ENCODE data around the gene SLC35D2.
"Not testable (repeated sequence)": the region's sequence is repeated elsewhere in the genome, so short reads cannot be mapped to it uniquely, and the experiment has no call there.

SLC35D2 gene

DNA sequence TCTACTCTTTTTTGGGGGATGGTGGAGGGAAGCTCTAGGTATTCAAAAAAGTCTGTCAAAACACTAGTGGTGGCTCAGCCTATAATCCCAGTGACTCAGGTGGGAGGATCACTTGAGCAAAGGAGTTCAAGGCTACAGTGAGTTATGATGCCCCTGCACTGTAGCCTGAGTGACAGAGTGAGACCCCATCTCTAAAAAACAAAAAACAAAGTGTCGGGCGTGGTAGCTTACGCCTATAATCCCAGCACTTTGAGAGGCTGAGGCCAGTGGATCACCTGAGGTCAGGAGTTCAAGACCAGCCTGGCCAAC, 15.8 kb upstream of the SLC35D2 start:
- DNase-seq, result no peak

GRCh38 chr9:96398582-96399324, 15.2 kb upstream of the SLC35D2 start:
- no peak for DNase-seq

GRCh38 chr9:96395964-96396363, 12.5 kb upstream of the SLC35D2 start:
- no peak for DNase-seq

DNA sequence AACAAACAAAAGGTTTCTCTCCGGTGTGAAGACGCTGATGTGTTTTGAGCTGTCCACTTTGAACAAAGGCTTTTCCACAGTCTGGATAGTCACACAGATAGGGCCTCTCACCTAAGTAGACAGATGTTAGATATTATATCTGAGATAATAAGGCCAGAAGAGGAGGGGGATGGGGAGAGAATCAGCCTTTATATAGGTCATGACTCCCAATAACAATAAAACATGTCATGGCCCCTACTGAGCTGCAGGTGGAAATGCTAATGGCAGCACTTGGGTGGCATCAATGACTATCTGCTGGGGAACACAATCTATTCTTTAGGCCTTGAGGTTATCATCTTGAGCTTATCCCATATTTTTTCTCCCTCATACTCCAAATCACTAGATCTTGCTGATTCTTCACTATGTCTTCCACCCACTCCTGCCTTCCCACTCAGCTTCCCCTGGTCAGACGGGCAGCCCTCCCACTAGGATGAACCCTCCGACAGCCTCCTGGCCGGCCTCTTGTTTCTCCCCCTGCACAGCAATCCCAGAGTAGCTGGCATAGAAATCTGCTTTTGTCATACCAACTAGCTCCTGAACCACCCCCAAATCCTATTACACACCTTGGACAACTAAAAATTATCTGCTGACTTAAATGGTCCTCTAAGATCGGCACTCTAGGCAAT, 11.5 kb upstream of the SLC35D2 start:
- no peak for DNase-seq

DNA sequence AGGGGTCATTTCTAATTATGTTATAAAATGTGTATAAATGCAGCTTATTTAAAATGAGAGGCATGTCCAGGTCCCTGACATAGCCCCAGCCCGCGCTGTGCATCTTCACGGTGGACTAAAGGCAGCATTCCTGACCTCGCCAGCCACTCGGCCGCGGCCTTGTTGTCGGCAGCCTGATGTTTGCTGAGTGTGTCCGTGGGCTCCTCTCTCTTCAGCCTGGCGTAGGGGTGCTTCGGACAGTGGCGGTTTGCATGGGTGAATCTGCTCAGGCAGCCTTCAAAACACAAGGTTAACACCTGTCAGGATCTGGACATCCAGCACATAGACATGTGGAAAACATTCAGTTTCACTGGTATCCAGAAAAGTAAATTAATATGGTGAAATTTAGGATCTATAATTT, 8.8 kb upstream of the SLC35D2 start:
- no peak for DNase-seq

DNA sequence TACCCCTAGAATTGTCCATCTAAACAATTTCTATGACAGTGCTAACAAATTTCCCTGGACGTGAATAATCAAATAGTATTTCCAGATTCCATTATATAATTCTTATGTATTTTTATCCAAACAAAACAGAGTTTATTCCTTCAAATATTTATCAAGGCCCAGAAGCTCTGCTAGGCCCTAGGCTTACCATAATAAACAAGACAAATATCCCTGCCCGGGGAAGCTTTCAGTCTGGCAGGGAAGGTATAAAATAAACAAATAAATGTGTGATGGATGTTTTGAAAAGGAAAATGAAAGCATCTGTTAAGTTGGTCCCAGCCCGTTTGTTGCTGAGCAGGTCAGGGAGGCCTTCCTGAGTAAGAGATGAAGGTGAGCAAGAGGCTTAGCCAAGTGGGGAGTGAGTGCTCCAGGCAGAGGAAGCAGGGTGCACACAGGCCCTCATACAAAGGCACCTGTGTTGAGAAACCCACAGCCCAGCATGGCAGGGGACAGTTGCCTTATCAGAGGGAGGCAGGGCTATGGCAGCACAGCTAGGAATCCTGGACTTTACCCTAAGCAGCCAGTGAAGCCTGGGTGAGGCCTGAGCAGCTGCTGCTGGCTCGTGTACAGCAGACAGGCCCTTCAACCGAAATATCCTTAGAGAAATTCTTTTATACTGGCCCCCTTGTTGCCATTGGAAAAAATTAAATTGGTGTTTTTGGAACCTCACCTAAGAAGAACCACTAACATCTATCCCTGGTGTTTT, 7.7 kb upstream of the SLC35D2 start:
- DNase-seq, result no peak

DNA sequence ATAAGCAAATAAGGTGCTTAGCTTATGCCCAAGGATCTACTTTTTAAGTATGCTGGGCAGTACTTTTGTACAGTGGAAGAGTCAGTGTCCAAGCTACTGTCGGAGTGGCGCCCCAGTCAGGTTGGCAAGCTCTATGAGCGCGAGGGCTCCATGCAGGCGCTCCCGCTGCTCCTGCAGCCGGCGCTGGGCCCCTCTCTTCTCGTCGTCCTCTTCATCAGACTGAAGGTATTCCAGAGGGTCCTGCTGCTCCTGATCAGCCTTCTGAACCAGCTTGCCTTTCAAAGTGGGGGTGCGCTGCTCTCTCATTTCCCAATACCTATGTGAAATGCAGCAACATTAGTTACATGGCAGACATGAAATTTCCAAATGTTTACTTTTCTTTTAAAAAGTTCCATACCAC, 4.6 kb upstream of the SLC35D2 start:
- DNase-seq, result no peak

DNA sequence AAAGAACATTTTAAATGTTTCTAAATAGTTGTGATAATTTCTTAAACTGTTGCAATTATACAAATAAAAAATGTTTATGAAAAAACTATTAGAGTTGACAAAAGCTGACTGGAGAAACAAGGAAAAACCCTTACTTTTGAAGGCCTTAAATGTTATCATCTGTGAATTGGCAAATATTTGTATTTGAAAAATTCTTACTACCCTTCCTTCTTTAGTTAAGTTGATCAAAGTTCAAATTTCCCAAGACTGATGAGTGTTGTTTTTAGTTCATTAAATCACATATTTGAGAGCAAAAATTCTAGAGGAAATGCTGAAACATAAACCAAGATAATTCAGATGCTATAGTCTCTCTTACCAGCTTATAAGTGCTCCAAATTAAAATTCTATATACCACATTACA, 2.6 kb upstream of the SLC35D2 start:
- no peak for DNase-seq

GRCh38 chr9:96382839-96383164, 709 bp downstream of the SLC35D2 start:
- no peak for DNase-seq

GRCh38 chr9:96382175-96382574, 1.3 kb downstream of the SLC35D2 start:
- no peak for DNase-seq

- no peak for DNase-seq
Measured at GRCh38 chr9:96381696-96382095, 1.8 kb downstream of the SLC35D2 start.

- no peak for DNase-seq
Measured at GRCh38 chr9:96381125-96381524, 2.4 kb downstream of the SLC35D2 start.

DNA sequence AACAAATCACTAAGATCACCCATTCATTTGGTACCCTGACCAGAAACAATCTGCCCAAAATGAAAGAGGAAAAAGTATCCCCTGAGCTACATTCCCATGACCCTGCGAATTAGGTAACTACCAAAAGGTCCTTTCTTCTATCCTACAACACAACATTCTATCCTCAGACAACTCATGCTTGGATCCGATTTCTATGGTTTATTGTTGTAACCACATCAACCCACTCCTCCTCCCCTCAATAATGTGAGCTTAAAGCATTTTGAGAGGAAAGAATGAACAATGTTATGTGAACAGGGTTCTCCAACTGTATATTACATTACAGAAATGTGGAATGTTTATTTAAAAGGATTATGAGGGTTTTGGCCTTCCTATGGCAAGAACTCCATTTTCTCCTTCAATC, 4.0 kb downstream of the SLC35D2 start:
- DNase-seq, result no peak

DNA sequence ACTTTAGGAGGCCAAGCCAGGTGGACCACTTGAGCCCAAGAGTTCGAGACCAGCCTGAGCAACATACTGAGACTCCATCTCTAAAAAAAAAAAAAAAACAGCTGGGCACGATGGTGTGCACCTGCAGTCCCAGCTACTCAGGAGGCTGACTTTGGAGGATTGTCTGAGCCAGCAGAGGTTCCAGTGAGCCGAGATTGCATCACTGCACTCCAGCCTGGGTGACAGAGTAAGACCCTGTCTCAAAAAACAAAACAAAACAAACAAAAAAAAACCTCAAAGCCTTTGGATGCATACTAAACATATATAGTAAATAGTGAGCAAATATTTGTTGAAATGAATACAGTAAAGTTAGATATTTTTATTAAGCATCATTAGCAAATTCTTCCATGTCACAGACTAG, 5.3 kb downstream of the SLC35D2 start:
- DNase-seq, result no peak

- no peak for DNase-seq
Measured at GRCh38 chr9:96376891-96377874, 6.3 kb downstream of the SLC35D2 start.

GRCh38 chr9:96375507-96375906, 8.0 kb downstream of the SLC35D2 start:
- DNase-seq, result not testable (repeated sequence)

- no peak for DNase-seq
Measured at GRCh38 chr9:96367943-96368342, 15.6 kb downstream of the SLC35D2 start.

GRCh38 chr9:96363175-96363967, 20.1 kb downstream of the SLC35D2 start:
- DNase-seq, result no peak

DNA sequence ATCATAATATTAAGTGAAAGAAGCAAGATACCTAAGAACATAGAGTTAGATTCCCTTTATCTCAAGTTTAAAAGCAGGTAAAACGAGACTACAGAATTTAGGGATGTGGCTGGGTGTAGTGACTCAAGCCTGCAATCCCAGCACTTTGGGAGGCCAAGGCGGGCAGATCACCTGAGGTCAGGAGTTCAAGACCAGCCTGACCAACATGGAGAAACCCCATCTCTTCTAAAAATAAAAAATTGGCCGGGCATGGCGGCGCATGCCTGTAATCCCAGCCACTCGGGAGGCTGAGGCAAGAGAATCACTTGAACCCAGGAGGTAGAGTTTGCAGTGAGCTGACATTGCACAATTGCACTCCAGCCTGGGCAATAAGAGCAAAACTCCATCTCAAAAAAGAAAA, 21.4 kb downstream of the SLC35D2 start:
- DNase-seq, result not testable (repeated sequence)

GRCh38 chr9:96361668-96362067, 21.8 kb downstream of the SLC35D2 start:
- no peak for DNase-seq

DNA sequence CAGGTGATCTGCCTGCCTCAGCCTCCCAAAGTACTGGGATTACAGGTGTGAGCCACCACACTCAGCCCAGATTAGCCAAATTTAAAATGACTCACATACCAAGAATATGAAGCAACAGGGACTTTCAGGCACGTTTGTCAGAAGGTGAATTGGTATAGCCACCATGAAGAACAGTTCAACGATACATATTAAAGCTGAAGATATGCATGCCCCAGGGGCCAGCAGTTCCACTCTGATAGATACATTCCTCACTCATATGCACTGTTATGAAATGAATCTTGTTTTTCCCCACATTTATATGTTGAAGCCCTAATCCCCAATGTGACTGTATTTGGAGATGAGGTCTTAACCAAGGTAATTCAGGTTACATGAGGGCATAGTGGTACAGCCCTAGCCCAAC, 22.5 kb downstream of the SLC35D2 start:
- no peak for DNase-seq

GRCh38 chr9:96360523-96360922, 23.0 kb downstream of the SLC35D2 start:
- DNase-seq, result not testable (repeated sequence)
